ENCODE results near the gene KCNS1. TPM values are rescaled to one million over a fixed set of nuclear protein-coding genes. Genes with fewer than 3 reads are reported as not detected.

Gene KCNS1
- total RNA-seq, 1 experiment from 2014 or later = not detected

DNA sequence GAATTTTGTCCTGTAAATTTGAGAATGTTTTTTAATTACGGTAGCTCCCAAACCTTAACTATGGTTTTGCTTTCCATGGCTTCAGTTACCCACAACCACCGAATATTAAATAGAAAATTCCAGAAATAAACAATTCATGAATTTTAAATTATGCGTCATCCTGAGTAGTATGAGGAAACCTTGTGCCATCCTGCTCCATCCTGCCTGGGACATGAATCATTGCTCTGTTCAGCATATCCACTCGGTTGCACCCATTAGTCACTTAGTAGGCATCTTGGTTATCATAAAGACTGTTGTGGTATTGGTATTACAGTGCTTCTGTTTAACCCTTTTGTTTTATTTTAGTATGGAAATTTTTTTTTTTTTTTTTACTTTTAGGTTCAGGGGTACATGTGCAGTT lies 39.7 kb downstream of the KCNS1 start:
- no peak overlapping the region for H3K4me3 Mint-ChIP-seq (ENCODE audit: unreplicated experiment)
- no TSS peak for BruUV-seq (replicated peaks)
- H3K9me3 Mint-ChIP-seq (ENCODE audit: unreplicated experiment) = no peaks in the 10 kb centered on the region
- H3K4me1 Mint-ChIP-seq (ENCODE audit: insufficient read depth, unreplicated experiment) = peaks cover 39% of the 10 kb centered on the region
- no peaks in the 10 kb centered on the region for H3K27me3 Mint-ChIP-seq (ENCODE audit: insufficient read depth, unreplicated experiment)
- peaks cover 9% of the 10 kb centered on the region for H3K36me3 Mint-ChIP-seq (ENCODE audit: insufficient read depth, unreplicated experiment)
- ChIA-PET CTCF (interaction anchor here (0.6 to 2.1 kb wide), 5 partner anchors 10 to 709 kb away, joined by 3 to 16 read pairs (median 4); no protein-coding TSS in a partner anchor), POLR2A (interaction anchor here (0.6 to 4.3 kb wide), 17 partner anchors 10 to 757 kb away, joined by 3 to 39 read pairs (median 4); partner anchors contain the start of genes SLPI and TOMM34)
- H3K27ac Mint-ChIP-seq (ENCODE audit: low read depth, unreplicated experiment) = peak overlapping the region; percentile 85
- TF ChIP-seq, protein P1, sequence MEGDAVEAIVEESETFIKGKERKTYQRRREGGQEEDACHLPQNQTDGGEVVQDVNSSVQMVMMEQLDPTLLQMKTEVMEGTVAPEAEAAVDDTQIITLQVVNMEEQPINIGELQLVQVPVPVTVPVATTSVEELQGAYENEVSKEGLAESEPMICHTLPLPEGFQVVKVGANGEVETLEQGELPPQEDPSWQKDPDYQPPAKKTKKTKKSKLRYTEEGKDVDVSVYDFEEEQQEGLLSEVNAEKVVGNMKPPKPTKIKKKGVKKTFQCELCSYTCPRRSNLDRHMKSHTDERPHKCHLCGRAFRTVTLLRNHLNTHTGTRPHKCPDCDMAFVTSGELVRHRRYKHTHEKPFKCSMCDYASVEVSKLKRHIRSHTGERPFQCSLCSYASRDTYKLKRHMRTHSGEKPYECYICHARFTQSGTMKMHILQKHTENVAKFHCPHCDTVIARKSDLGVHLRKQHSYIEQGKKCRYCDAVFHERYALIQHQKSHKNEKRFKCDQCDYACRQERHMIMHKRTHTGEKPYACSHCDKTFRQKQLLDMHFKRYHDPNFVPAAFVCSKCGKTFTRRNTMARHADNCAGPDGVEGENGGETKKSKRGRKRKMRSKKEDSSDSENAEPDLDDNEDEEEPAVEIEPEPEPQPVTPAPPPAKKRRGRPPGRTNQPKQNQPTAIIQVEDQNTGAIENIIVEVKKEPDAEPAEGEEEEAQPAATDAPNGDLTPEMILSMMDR (IDR thresholded peaks at IDR 0.05; ENCODE audit: unreplicated experiment) = no peak
- intact Hi-C loops (cut with micrococcal nuclease) = no loop called here
- peak; percentile 92 for DNase-seq (ENCODE audit: unreplicated experiment)

DNA sequence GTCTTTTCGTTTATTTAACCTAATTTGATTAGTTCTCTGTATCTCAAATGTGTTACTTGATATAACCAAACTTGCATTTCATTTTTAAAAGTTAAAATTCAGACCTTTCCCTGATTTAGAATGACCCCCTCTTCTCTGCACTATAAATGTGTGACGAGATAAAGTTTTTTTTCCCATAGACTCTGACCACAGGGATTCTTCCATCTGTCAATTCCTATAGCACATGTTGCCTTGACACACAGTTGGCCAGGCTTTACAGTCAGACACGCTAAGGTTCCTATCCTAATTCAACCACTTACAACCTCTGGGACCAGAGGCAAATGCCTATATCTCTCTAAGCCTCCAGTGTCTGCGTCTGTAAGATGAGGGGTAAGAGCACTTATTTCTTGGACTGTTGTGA lies 40.6 kb downstream of the KCNS1 start:
- TF ChIP-seq, protein P1 (IDR thresholded peaks at IDR 0.05; ENCODE audit: unreplicated experiment) = no peak
- intact Hi-C loops (cut with micrococcal nuclease) = no loop called here
- no TSS peak for BruUV-seq (replicated peaks)
- no peak overlapping the region for H3K4me3 Mint-ChIP-seq (ENCODE audit: unreplicated experiment)
- peaks cover 10% of the 10 kb centered on the region for H3K36me3 Mint-ChIP-seq (ENCODE audit: insufficient read depth, unreplicated experiment)
- peak overlapping the region; percentile 85 for H3K27ac Mint-ChIP-seq (ENCODE audit: low read depth, unreplicated experiment)
- H3K4me1 Mint-ChIP-seq (ENCODE audit: insufficient read depth, unreplicated experiment) = peaks cover 37% of the 10 kb centered on the region
- ChIA-PET CTCF (interaction anchor here (0.7 to 2.1 kb wide), 7 partner anchors 10 to 259 kb away, joined by 3 to 16 read pairs (median 4); no protein-coding TSS in a partner anchor), POLR2A (interaction anchor here (0.6 to 4.3 kb wide), 15 partner anchors 9 to 758 kb away, joined by 3 to 39 read pairs (median 4); partner anchors contain the start of gene SLPI)
- no peak for DNase-seq (ENCODE audit: unreplicated experiment)
- H3K27me3 Mint-ChIP-seq (ENCODE audit: insufficient read depth, unreplicated experiment) = no peaks in the 10 kb centered on the region
- no peaks in the 10 kb centered on the region for H3K9me3 Mint-ChIP-seq (ENCODE audit: unreplicated experiment)

DNA sequence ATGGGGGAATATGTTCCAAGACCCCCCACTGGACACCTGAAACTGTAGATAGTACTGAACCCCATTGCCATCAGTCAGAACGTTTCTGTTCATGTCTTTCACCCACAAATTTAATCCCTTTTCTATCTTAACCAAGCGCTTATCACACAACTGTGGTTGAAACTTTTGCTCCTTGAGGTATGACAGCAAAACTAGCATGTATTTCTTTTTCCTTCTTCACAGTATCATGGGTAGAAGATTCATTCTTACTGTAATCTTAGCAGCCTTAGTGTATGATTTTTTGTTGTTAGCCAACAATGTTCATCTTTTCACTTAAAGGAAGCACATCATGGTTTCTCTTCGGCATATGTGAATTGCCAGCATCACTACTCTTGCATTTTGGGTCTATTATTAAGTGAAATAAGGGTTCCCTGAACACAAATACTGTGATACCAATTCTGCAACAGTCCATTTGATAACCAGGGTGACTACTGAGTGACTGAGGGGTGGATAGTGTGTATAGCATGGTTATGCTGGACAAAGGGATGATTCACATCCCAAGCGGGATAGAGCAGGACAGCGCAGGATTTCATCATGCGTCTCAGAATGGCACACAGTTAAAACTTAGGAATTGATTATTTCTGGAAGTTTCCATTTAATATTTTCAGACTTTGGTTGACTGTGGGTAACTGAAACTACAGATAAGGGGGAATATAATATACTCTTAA lies 41.8 kb downstream of the KCNS1 start:
- Mint-ChIP-seq H3K36me3 (ENCODE audit: insufficient read depth, unreplicated experiment) (peaks cover 12% of the 10 kb centered on the region), H3K27ac (ENCODE audit: low read depth, unreplicated experiment) (peak overlapping the region; percentile 85), H3K4me1 (ENCODE audit: insufficient read depth, unreplicated experiment) (peaks cover 27% of the 10 kb centered on the region), H3K4me3 (ENCODE audit: unreplicated experiment) (peak overlapping the region; percentile 32), H3K9me3 (ENCODE audit: unreplicated experiment) (no peaks in the 10 kb centered on the region), H3K27me3 (ENCODE audit: insufficient read depth, unreplicated experiment) (no peaks in the 10 kb centered on the region)
- DNase-seq (ENCODE audit: unreplicated experiment) = peak; percentile 75
- POLR2A ChIA-PET = interaction anchor here (0.7 to 4.3 kb wide), 7 partner anchors 8 to 17 kb away, joined by 4 to 39 read pairs (median 13); no protein-coding TSS in a partner anchor
- BruUV-seq (replicated peaks) = TSS peak; percentile 33
- intact Hi-C loops (cut with micrococcal nuclease) = loop anchor here (2.0 kb wide), 1 partner anchor 14 kb away; no protein-coding TSS in a partner anchor
- CTCF ChIA-PET = interaction anchor here (0.6 to 2.1 kb wide), 7 partner anchors 14 to 260 kb away, joined by 3 to 17 read pairs (median 3); no protein-coding TSS in a partner anchor
- TF ChIP-seq, protein P1 (IDR thresholded peaks at IDR 0.05; ENCODE audit: unreplicated experiment) = no peak

DNA sequence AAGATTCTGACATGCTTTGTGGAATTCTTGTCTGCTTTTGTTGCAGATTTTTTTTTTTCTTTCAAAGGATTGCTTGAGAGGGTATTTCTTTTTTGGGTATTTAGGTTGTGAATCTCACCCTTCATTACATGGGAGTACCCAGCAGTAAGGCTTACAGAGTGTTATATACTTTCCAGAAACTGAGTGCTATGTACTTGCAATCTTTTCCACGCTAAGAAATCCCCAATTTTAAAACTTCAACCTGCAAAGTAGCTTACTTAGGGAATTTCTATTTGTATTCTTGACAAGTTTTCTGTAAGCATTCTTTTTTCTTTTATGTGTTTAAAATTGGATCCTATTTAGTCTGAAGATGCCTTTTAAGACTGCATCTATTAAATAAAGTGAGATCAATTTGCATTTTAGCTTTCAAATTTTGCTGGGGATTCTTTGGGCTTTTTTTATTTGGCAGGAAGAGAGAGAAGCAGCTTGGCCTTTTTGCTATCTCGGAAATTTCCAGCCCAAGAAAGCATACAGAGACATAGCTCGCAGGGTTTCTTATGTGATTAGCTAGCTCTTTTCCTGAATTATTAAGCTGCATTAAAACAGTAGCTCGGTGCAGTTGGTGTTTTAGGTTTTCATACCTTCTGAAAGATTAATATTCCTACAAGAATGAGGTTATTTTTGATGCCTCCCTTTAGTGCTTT lies 42.6 kb downstream of the KCNS1 start:
- ChIA-PET POLR2A (interaction anchor here (0.7 to 1.3 kb wide), 3 partner anchors 8 to 14 kb away, joined by 4 to 8 read pairs (median 5); no protein-coding TSS in a partner anchor), CTCF (interaction anchor here (0.5 to 3.4 kb wide), 7 partner anchors 14 to 261 kb away, joined by 3 to 17 read pairs (median 6); no protein-coding TSS in a partner anchor)
- BruUV-seq (replicated peaks) = no TSS peak
- intact Hi-C loops (cut with micrococcal nuclease) = loop anchor here (2.0 kb wide), 1 partner anchor 14 kb away; no protein-coding TSS in a partner anchor
- H3K27me3 Mint-ChIP-seq (ENCODE audit: insufficient read depth, unreplicated experiment) = no peaks in the 10 kb centered on the region
- H3K27ac Mint-ChIP-seq (ENCODE audit: low read depth, unreplicated experiment) = peak overlapping the region; percentile 85
- no peak for DNase-seq (ENCODE audit: unreplicated experiment)
- peaks cover 12% of the 10 kb centered on the region for H3K36me3 Mint-ChIP-seq (ENCODE audit: insufficient read depth, unreplicated experiment)
- H3K9me3 Mint-ChIP-seq (ENCODE audit: unreplicated experiment) = no peaks in the 10 kb centered on the region
- H3K4me1 Mint-ChIP-seq (ENCODE audit: insufficient read depth, unreplicated experiment) = peaks cover 23% of the 10 kb centered on the region
- H3K4me3 Mint-ChIP-seq (ENCODE audit: unreplicated experiment) = no peak overlapping the region
- TF ChIP-seq, protein P1 (IDR thresholded peaks at IDR 0.05; ENCODE audit: unreplicated experiment) = no peak
